ENCODE results near the gene DUOX1. TPM values are rescaled to one million over a fixed set of nuclear protein-coding genes. Genes with fewer than 3 reads are reported as not detected.

DUOX1 gene
- total and polyA plus RNA-seq, 2 of the 13 experiments (the other 11 are each of a cell fraction or from before 2014, with no cell fraction given), result 0.03 TPM; not detected in 1

- ATAC-seq, result no peak
- 56% methylated on average over 19 of the region's 47 CpGs for WGBS (ENCODE audit: low lambda C conversion rate)
- ChIA-PET POLR2A (no interaction called here), CTCF (ENCODE audit: low intra/inter-chr PET ratio, low total read pairs) (no interaction called here)
- BruUV-seq (replicated peaks), result no TSS peak
- Histone ChIP-seq H3K79me2 (ENCODE audit: insufficient read depth, low read length) (no peaks in the 10 kb centered on the region), H3K27ac (ENCODE audit: extremely low read length, insufficient read depth, low read length) (no peak overlapping the region), H3K9me3 (ENCODE audit: low read length) (no peaks in the 10 kb centered on the region), H3K36me3 (replicated peaks in 1 of 2; ENCODE audit: control insufficient read depth in 1 of 2, insufficient read depth in 2 of 2, low read length in 2 of 2) (no peaks in the 10 kb centered on the region), H3K4me2 (ENCODE audit: low read depth, low read length) (no peak overlapping the region), H4K20me1 (ENCODE audit: insufficient read depth, low read length) (no peaks in the 10 kb centered on the region), H2AFZ (ENCODE audit: low read length) (no peak overlapping the region), H3K4me3 (replicated peaks in 1 of 3; ENCODE audit: insufficient read depth in 1 of 3, low read depth in 2 of 3, low read length in 3 of 3) (no peak overlapping the region), H3K4me1 (ENCODE audit: insufficient read depth, low read length) (peaks cover 25% of the 10 kb centered on the region), H3K27me3 (ENCODE audit: control insufficient read depth in 1 of 2, insufficient read depth in 2 of 2, low read length in 2 of 2) (peaks cover under 1 to 12% of the 10 kb centered on the region in 2 experiments; a peak in 4 of 5 replicates), H3K9ac (ENCODE audit: insufficient read depth, low read depth, low read length) (no peak overlapping the region)
- TF ChIP-seq PRPF4 (IDR thresholded peaks at IDR 0.05; ENCODE audit: low read depth, low read length, poor library complexity, severe bottlenecking) (no peak), ZNF296 (CRISPR knock-in tag; conservative IDR thresholded peaks at IDR 0.05) (no peak), KMT2A (CRISPR knock-in tag; IDR thresholded peaks at IDR 0.05) (no peak), HMGA1 (CRISPR knock-in tag; conservative IDR thresholded peaks at IDR 0.05) (no peak), LRRFIP1 (CRISPR knock-in tag; conservative IDR thresholded peaks at IDR 0.05) (no peak), ZNF788 (CRISPR knock-in tag; IDR thresholded peaks at IDR 0.05; ENCODE audit: borderline replicate concordance) (no peak), GATAD1 (CRISPR knock-in tag; IDR thresholded peaks at IDR 0.05) (no peak), SKIL (CRISPR knock-in tag; IDR thresholded peaks at IDR 0.05; ENCODE audit: borderline replicate concordance) (no peak), TEF (CRISPR knock-in tag; IDR thresholded peaks at IDR 0.05) (no peak), ZNF761 (CRISPR knock-in tag; conservative IDR thresholded peaks at IDR 0.05) (no peak), RNF2 (conservative IDR thresholded peaks at IDR 0.05; ENCODE audit: low read depth) (no peak), CBX5 (CRISPR knock-in tag; IDR thresholded peaks at IDR 0.05; ENCODE audit: borderline replicate concordance) (no peak)
- in situ Hi-C loops (cut with HindIII; ENCODE audit: extremely low pct_ligation_motif_present, low pct_unique_long_range_greater_than_20kb), result loop anchor here (10.0 kb wide), 2 partner anchors 64 to 164 kb away; no protein-coding TSS in a partner anchor
- no peak for FAIRE-seq
- intact Hi-C loops (cut with micrococcal nuclease; ENCODE audit: unreplicated experiment), result no loop called here
- DNase-seq (ENCODE audit: low spot score), result no peak
These were observed 689 bp upstream of the DUOX1 start for GRCh38 chr15:45128971-45129639.
